Myocyte (in vitro differentiated cells): Measurements from ENCODE around the gene FRAS1. TPM values are rescaled to one million over a fixed set of nuclear protein-coding genes. Genes with fewer than 3 reads are reported as not detected.
"Not testable (repeated sequence)": the region's sequence is repeated elsewhere in the genome, so short reads cannot be mapped to it uniquely, and the experiment has no call there.

Experiments used
- DNase-seq: peaks from one replicate; pipeline ENCODE4 v3.0.0-alpha.2; 2012; ENCODE audit warnings: low read depth
- total RNA-seq: library from RNA; depleted of rRNA; stranded (reverse); fragments of >200 nt; gene quantifications from 2 replicates; pipeline ENCODE4 v1.2.3, GENCODE V29; 2014

FRAS1 gene
- total RNA-seq, 1 donor from 2014 or later: 21.0 TPM

DNA sequence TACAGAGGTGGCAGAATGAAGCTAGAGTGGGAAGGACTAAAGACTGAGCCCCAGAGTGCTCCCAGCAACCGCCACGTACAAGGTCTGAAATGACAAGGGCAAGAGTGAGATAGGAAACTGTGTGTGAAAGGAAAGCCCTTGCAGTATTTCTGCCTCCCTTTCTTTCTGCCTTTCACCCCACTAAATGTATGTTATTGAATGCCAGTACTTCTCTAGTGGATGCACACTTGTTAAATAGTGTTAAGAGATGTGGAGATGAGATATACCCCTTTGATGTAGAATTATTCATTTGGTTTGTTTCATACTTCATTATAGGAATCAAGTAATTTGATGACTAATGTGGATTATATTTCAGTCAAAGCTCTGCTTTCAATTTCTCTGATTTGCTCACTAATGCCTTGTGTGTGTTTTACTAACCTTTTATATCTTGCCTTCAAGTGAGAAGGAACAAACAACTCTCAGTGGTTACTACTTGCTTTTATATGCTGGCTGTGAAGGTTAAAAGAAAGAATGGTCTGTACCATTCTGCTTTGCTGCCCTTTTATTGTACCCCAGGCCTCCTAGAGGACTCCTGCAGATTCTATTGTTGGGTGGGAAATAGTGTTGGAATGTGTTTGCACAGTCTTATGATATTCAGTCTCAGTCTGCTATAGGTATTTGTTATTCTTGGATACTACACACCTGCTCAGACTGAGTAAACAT lies 486.5 kb downstream of the FRAS1 start:
- DNase-seq: no peak

DNA sequence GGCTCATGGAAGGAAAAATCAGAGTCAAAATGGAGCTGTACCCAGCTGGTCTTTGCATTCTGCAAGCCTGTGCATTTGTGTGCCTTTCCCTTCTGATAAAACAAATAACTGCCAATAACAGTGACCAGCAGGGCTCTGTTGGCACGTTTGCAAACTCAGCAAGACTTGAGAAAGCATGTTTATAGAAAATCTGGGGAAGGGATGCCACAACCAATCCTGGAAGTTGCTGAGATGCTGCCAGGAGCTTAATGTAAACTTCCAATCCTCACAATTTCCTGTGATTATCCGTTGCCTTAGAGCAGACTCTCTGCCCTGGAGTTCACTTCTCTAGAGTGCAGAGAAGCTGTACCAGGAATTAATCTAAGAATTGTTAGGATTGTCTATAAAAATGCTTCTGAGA lies 487.6 kb downstream of the FRAS1 start:
- DNase-seq: no peak

DNA sequence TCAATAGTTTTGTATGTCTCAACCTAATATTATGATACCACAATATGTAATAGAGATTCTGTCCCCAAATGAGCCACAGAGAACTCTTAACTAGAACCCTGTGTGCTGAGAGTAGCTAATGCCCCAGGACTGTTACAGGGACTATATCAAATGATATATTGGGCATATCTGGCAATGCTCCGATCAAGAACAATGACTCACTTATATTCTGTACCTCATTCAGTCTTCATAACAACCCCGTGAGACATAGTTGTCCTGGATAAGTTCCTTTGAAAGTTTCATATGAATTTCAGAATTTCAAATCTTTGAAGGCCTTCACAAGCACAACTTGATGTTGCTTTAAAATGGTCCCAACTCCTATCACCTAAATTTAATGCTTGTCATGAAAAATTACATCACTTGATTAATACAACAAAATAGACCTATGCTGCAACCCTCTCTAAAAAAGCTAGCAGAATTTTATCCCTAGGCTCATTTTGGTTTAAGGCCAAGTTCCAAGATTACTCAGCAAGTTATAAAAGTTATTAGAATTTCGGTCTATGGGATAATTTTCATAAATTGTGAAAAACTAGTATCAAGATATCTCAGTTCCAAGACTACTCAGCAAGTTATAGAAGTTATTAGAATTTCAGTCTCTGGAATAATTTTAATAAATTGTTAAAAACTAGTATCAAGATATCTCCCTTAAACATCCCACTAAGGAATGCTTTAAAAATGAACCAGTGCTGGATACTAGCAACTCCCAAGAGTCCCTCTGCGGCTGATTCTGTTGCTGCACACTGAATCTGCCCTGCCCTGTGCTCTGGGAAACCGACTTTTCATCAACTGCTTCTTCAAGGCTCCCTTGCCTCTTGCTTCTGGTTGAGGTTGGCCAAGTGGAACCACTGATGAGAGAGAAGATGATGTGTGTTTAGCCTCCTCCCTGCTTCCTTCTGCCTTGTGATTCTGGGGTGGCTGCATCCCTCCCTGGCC lies 488.4 kb downstream of the FRAS1 start:
- DNase-seq: peak; percentile 38

DNA sequence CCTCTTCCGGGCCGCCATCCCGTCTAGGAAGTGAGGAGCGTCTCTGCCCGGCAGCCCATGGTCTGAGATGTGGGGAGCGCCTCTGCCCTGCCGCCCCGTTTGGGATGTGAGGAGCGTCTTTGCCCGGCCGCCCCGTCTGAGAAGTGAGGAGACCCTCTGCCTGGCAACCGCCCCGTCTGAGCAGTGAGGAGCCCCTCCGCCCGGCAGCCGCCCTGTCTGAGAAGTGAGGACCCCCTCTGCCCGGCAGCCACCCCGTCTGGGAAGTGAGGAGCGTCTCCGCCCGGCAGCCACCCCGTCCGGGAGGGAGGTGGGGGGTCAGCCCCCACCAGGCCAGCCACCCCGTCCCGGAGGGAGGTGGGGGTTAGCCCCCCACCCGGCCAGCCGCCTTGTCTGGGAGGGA lies 490.8 kb downstream of the FRAS1 start:
- not testable (repeated sequence) for DNase-seq

DNA sequence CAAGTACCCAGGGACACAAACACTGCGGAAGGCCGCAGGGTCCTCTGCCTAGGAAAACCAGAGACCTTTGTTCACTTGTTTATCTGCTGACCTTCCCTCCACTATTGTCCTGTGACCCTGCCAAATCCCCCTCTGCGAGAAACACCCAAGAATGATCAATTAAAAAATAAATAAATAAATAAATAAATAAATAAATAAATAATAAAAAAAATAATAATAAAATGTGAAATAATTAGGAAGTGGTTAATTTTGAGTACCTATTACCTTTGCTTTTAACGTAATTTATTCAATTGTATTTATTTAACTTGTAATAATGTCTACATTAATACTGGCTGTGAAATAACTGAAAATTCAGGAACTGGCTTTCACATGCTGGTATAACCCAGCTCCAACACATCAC lies 491.8 kb downstream of the FRAS1 start:
- not testable (repeated sequence) for DNase-seq

DNA sequence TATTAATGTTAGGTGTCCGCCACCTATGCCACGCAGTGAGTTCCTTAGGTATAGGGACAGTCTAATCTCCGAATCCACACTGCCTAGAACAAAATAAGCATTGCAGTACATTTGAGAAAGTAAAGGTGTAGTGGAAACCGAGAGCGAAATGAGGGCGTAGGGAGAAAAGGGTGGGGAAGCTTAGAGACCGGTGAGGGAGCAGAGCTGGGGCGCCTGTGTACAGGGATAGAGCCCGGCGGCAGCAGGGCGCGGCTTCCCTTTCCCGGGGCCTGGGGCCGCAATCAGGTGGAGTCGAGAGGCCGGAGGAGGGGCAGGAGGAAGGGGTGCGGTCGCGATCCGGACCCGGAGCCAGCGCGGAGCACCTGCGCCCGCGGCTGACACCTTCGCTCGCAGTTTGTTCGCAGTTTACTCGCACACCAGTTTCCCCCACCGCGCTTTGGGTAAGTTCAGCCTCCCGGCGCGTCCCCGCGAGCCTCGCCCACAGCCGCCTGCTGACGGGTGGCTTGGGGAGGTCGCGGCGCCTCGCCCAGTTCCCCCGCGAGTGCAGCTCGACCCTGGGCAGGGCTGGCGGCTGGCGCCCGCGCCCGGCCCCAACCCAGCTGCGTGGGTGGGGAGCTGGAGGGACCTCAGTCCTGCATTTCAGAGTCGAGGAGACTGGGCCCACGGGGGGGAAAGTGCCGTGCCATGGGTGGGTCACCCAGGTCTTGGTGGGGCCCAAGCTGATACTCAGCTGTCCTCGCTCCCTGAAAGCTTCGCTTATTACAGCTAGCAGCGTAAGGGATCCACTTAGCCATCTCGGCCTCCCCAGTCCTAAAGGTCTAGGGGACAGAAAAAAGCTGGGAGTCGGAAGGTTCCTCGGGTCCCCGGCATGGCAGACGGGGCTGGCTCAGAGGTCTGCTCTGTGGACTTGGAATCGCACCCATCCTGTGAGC lies 494.6 kb downstream of the FRAS1 start, which contains the start of gene ANXA3:
Gene ANXA3, plus strand, starts transcription at position 351 of the 932 bp plus-strand sequence. CDS start 2,704 bp downstream, outside the sequence.
- DNase-seq: no peak

DNA sequence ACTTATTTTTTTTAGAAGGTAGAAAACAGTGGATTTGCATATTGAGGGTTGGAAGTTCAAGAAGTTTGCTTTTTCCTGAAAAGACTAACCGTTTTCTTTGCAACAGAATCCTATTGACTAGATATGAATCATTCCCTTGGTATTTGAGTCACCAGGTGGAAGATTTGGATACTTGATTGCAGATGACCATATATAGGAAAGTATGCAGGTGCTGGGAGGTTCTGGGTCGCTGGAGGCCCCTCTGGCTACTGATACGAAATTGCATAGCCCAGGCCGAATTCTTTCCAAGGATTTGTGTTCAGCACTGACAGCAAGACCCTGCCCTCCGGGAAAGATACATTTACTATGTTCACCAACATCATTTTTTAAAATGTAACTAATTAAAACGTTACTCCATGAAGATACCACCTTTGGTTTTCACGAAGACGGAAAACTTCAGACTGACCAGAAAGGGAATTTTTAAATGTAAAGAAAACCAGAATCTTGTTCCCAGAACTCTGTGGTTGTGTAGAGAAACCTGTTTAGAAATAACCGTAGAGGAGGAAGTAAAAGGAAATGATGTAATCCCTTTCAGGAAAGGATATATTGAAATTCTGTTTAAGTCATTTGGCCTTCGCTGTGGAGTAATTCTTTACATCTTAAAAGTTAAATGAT lies 495.4 kb downstream of the FRAS1 start:
- DNase-seq: no peak

DNA sequence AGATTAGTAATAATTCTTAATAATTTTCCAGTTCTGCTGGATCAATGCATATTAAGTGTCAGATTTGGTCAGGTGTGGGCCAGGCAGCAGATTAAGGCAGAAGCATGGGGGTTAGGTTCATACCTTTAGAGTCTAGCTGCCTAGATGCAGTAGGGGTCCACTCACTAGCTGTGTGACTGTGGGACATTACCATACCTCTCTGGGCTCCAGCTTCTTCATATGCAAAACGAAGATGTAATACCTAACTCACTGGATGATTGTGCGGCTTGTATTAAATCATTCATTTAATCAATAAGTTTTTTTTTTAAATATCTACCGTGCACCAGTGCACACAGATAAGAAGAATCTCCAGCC lies 495.9 kb downstream of the FRAS1 start:
- DNase-seq: no peak

- DNase-seq: no peak
These were observed 496.5 kb downstream of the FRAS1 start for GRCh38 chr4:78553529-78554060.

DNA sequence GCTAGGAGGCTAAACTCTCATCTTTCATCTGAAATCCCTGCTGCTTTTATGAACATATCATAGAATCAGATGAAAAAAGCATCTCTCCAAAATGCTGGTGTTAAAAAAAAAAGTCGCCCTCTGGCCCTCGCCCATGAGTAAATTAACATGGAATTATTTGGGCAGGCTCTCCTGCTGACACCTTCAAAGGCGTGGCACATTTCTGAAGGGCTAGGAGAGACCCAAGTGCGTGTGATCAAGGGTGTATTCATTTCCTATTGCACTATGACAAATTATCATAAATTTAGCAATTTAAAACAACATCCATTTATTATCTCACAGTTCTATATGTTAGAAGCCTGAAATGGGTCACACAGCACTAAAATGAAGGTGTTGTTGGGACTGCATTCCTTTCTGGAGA lies 499.5 kb downstream of the FRAS1 start:
- DNase-seq: no peak

GRCh38 chr4:78557841-78558240 lies 500.7 kb downstream of the FRAS1 start:
- DNase-seq: no peak

GRCh38 chr4:78558410-78558809 lies 501.3 kb downstream of the FRAS1 start:
- DNase-seq: no peak

GRCh38 chr4:78560296-78560963 lies 503.3 kb downstream of the FRAS1 start:
- DNase-seq: peak; percentile 53

GRCh38 chr4:78561677-78562076 lies 504.6 kb downstream of the FRAS1 start:
- DNase-seq: no peak

DNA sequence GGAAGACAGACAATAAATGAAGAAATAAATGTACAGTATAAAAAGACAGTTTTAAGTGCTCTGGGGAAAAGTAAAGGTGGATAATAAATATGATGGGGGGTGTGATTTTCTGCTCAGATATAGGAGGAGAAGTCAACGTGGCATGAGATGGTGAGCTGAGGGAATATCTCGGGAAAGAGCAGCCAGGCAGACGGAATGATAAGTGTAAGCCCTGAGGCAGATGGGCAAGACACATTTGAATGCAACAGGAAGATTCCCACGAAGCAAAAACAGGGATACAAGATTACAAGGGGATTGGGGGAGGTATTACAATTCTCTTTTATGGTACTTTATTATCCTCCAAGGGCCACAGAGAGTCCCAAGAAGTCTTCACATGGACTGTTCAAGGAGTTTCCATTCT lies 505.6 kb downstream of the FRAS1 start:
- DNase-seq: no peak

DNA sequence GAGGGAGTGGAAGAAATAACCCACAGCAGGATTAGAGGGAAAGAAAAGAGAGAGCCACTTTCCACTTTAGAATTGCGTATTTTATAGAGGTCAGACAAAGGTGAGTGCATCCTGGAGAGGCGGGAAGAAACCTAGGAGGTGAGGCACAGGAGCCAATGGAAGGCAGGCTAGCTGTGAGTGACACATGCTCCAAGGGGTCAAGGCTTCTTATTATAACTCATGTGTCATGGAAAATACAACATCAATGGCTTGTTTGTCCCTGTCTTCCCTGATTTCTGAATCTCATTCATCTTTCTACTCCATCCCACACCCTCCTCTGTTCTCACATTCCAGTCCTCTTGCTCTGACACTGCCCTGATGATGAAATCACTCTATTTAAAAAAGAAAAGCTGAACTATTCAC lies 508.8 kb downstream of the FRAS1 start:
- DNase-seq: peak; percentile 50

DNA sequence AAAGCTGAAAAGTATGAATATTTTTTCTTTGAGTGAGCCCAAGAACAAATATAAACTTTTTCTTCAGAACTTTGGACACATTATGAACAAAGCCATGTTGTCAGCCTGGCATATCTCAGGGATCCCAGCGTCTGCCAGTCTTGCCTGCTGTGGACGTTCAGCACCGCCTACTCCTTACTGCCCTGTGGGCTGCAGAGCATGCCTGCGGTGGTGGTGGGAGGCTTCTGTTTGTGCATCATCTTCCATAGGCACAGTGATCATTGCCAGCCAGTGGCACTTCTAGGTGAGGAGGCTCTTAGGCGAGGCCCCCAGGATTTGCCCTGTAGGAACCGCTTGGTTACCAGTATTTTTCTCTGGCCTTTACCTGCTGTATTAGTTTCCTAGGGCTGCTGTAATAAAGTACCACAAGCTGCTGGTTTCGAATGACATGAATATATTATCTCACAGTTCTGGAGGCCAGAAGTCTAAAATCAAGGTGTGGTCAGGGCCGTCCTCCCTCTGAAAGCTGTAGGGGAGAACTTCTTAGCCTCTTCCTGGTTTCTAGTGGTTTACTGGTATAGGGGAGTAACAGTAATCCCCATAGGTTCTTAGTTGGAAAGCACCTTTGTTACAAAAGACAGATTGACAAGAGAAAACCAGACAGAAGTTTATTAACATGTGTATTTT lies 509.8 kb downstream of the FRAS1 start:
- DNase-seq: peak; percentile 29

DNA sequence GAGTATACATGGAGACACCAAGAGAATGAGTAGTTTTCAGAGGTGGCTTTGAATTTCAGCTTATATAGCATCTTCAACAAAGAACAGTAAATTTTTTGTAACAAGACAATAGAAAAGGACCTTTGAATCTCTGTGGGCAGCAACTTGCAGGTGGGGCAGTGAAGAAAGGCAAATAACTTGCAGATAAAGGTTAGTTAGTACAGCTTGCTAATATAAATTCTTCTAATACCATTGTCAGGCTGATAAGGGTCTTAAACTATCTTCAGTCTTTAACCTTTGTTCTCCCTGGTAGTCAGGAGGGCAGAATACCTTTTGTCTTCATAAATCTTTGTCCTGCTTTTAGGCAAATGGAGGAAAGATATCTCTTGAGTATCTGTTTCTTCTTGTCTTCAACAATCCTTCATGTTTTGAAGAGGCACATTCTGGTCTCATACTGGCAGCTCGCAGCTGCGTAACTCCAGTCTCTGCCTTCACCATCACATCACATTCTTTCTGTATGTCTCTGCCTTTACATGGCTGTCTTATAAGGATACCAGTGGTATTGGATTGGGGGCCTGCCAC lies 510.5 kb downstream of the FRAS1 start:
- no peak for DNase-seq
